B cell (primary cell): ENCODE measurements around the gene MMAB. TPM values are rescaled to one million over a fixed set of nuclear protein-coding genes. Genes with fewer than 3 reads are reported as not detected.
A peak's percentile ranks its signal among the peaks of the same experiment; 100 is the strongest.

Source experiments
- ATAC-seq: fragments of 200-7000 bp; cut with Tn5 transposase; one replicate; pipeline ENCODE4 v1.10.0; 2021; ENCODE audit warnings: low read depth, mild to moderate bottlenecking, moderate number of reproducible peaks, moderate library complexity
- CTCF ChIA-PET: fragments of 350-600 bp; sonication (Branson Sonifier 250); formaldehyde crosslinking; loops from one replicate; lab custom pipeline; 2021; ENCODE audit warnings: antibody characterized with exemption, inconsistent platforms; lab: Charles Lee
- POLR2A ChIA-PET: fragments of 350-600 bp; sonication (Branson Sonifier 250); formaldehyde crosslinking; loops from one replicate; lab custom pipeline; 2021; ENCODE audit warnings: antibody characterized with exemption; lab: Charles Lee
- DNase-seq: peaks from one replicate; pipeline ENCODE4 v3.0.0; 2013
- H2AFZ ChIP-seq: 2 replicates; pipeline ENCODE4 v1.6.1; 2012; ENCODE audit warnings: mild to moderate bottlenecking, low read depth, low read length; ENCODE audit not compliant: insufficient read depth, poor library complexity, severe bottlenecking
- H3K27ac ChIP-seq, 2 donors: 1 replicate in 1 of 2; 2 replicates in 1 of 2; pipeline ENCODE4 v1.5.1; 2012 to 2013; ENCODE audit warnings: low read length in 2 of 2, mild to moderate bottlenecking in 2 of 2, moderate library complexity in 1 of 2
- H3K27me3 ChIP-seq, 4 experiments: fragments of 200-600 bp in 1 of 4; sonication (generic) in 1 of 4; replicated peaks in 1 of 4; 1 replicate in 2 of 4; 2 replicates in 2 of 4; pipeline versions ENCODE4 v1.6.1 to v1.7.0; 2013 to 2016; ENCODE audit warnings: low read length in 3 of 4, mild to moderate bottlenecking in 2 of 4, mixed read lengths in 1 of 4, moderate library complexity in 1 of 4; ENCODE audit not compliant: insufficient read depth in 4 of 4, control insufficient read depth in 3 of 4; ENCODE audit errors: control extremely low read depth in 1 of 4
- H3K36me3 ChIP-seq, 2 experiments: replicated peaks in 1 of 2; 1 replicate in 1 of 2; 2 replicates in 1 of 2; pipeline versions ENCODE4 v1.6.1 to v1.7.1; 2013; ENCODE audit warnings: low read length in 1 of 2; ENCODE audit not compliant: insufficient read depth in 2 of 2, control insufficient read depth in 1 of 2; ENCODE audit errors: control extremely low read depth in 1 of 2, extremely low read depth in 1 of 2
- H3K4me1 ChIP-seq, 2 donors: fragments of 200-600 bp in 1 of 2; sonication (generic) in 1 of 2; 1 replicate in 1 of 2; 2 replicates in 1 of 2; pipeline versions ENCODE4 v1.5.1 to v1.6.1; 2013 to 2017; ENCODE audit warnings: low read length in 2 of 2; ENCODE audit not compliant: control insufficient read depth in 2 of 2, insufficient read depth in 2 of 2
- H3K4me2 ChIP-seq: replicated peaks from 2 replicates; pipeline ENCODE3; 2012; ENCODE audit warnings: mild to moderate bottlenecking, low read depth, low read length; ENCODE audit not compliant: poor library complexity, severe bottlenecking
- H3K4me3 ChIP-seq, 5 experiments: fragments of 200-600 bp in 1 of 5; sonication (generic) in 1 of 5; 1 replicate in 3 of 5; 2 replicates in 2 of 5; pipeline versions ENCODE4 v1.5.1 to v1.7.0; 2011 to 2016; ENCODE audit warnings: low read length in 4 of 5, mild to moderate bottlenecking in 4 of 5, low read depth in 2 of 5, control low read depth in 1 of 5, moderate library complexity in 1 of 5; ENCODE audit not compliant: insufficient read depth in 1 of 5; ENCODE audit errors: control extremely low read depth in 1 of 5, extremely low read depth in 1 of 5
- H3K79me2 ChIP-seq: fragments of 200-600 bp; sonication (generic); one replicate; pipeline ENCODE4 v1.6.0; 2016; ENCODE audit warnings: low read length; ENCODE audit not compliant: control insufficient read depth, insufficient read depth
- H3K9ac ChIP-seq: fragments of 200-600 bp; sonication (generic); 2 replicates; pipeline ENCODE4 v1.6.1; 2017; ENCODE audit warnings: mild to moderate bottlenecking, low read length, moderate library complexity
- H3K9me3 ChIP-seq, 3 donors: one replicate each; pipeline versions ENCODE4 v1.6.1 to v1.7.1; 2013; ENCODE audit warnings: low read length in 2 of 3; ENCODE audit not compliant: control insufficient read depth in 2 of 3, insufficient read depth in 1 of 3; ENCODE audit errors: control extremely low read depth in 1 of 3
- H4K20me1 ChIP-seq: 2 replicates; pipeline ENCODE4 v1.6.0; 2012; ENCODE audit warnings: mild to moderate bottlenecking, low read length; ENCODE audit not compliant: insufficient read depth, control insufficient read depth, poor library complexity, severe bottlenecking
- H3K27ac Mint-ChIP-seq: one replicate; pipeline ENCODE4 v1.8.0; 2021; ENCODE audit warnings: mixed read lengths
- H3K27me3 Mint-ChIP-seq: one replicate; pipeline ENCODE4 v1.8.0; 2021; ENCODE audit warnings: mixed read lengths
- H3K4me1 Mint-ChIP-seq: one replicate; pipeline ENCODE4 v1.8.0; 2021; ENCODE audit warnings: mixed read lengths
- H3K4me3 Mint-ChIP-seq: one replicate; pipeline ENCODE4 v1.8.0; 2021; ENCODE audit warnings: mixed read lengths
- H3K9me3 Mint-ChIP-seq: one replicate; pipeline ENCODE4 v1.8.0; 2022; ENCODE audit warnings: mixed read lengths; ENCODE audit not compliant: insufficient read depth
- CTCF ChIP-seq: fragments of 200-600 bp; IDR thresholded peaks from one replicate; pipeline ENCODE4 v1.8.0; 2022; ENCODE audit warnings: antibody characterized with exemption, mild to moderate bottlenecking
- EZH2 ChIP-seq: IDR thresholded peaks from 2 replicates; pipeline ENCODE4 v1.6.1; 2012; ENCODE audit warnings: borderline replicate concordance, low read depth, mild to moderate bottlenecking, moderate library complexity, low read length; ENCODE audit not compliant: insufficient read depth, poor library complexity, severe bottlenecking
- whole genome bisulfite sequencing: methylation state at CpG from one replicate; pipeline ENCODE4 v1.1.5; 2013; ENCODE audit warnings: missing lambda C conversion rate; ENCODE audit not compliant: insufficient coverage; 5-methylcytosine and 5-hydroxymethylcytosine counted together
- intact Hi-C: fragments of 100-400 bp; cut with micrococcal nuclease; formaldehyde crosslinking; loops from one replicate; pipeline ENCODE4 v1.10.0; 2022
- polyA plus RNA-seq: library from polyadenylated mRNA; depleted of rRNA; stranded (reverse); fragments of >200 nt; gene quantifications from 2 replicates; pipeline ENCODE4 v1.2.3, GENCODE V29; 2012
- total RNA-seq, 2 donors: library from RNA; stranded (reverse); fragments of 120-200 nt in 1 of 2; gene quantifications; 1 replicate in 1 of 2; 2 replicates in 1 of 2; pipeline versions ENCODE4 v1.2.3 to v1.2.4, GENCODE V29; 2013 to 2022

Gene MMAB
- total and polyA plus RNA-seq, 2 donors (not counting 1 experiment from before 2014, with no cell fraction given), result 15.0 to 20.5 TPM

- no peak overlapping the region for H3K4me2 ChIP-seq
- TF ChIP-seq EZH2 (no peak), CTCF (no peak)
- intact Hi-C loops, result no loop called here
Observed at GRCh38 chr12:109519787-109520186, 53.5 kb downstream of the MMAB start.

GRCh38 chr12:109518820-109519665, 54.3 kb downstream of the MMAB start:
- ATAC-seq, result peak; percentile 41
- H3K27ac Mint-ChIP-seq, result no peak overlapping the region
- H3K4me3 Mint-ChIP-seq, result no peak overlapping the region
- H3K4me1 Mint-ChIP-seq, result no peaks in the 10 kb centered on the region
- no peaks in the 10 kb centered on the region for H3K27me3 Mint-ChIP-seq
- ChIA-PET POLR2A (no interaction called here), CTCF (interaction anchor here (0.6 to 6.8 kb wide), 8 partner anchors 10 to 255 kb away, joined by 3 to 66 read pairs (median 4); no protein-coding TSS in a partner anchor)
- Histone ChIP-seq H3K79me2 (no peaks in the 10 kb centered on the region), H2AFZ (no peak overlapping the region), H3K27me3 (no peaks in the 10 kb centered on the region), H3K4me2 (no peak overlapping the region), H4K20me1 (no peaks in the 10 kb centered on the region), H3K27ac (no peak overlapping the region), H3K9ac (no peak overlapping the region), H3K36me3 (peaks cover 5 to 75% of the 10 kb centered on the region in 2 experiments), H3K4me1 (no peaks in the 10 kb centered on the region), H3K4me3 (no peak overlapping the region), H3K9me3 (no peaks in the 10 kb centered on the region)
- WGBS, result 67% methylated on average over 6 of the region's 11 CpGs
- DNase-seq, result peak; percentile 55
- intact Hi-C loops, result loop anchor here (1.0 kb wide), 1 partner anchor 361 kb away; the partner anchor contains the start of gene GLTP
- no peaks in the 10 kb centered on the region for H3K9me3 Mint-ChIP-seq
- TF ChIP-seq EZH2 (no peak), CTCF (peak; percentile 82)

More at GRCh38 chr12:109519787-109520186, 53.5 kb downstream of the MMAB start:
- CTCF ChIA-PET, result interaction anchor here (1.3 to 6.8 kb wide), 2 partner anchors 12 to 254 kb away, joined by 4 to 66 read pairs; no protein-coding TSS in a partner anchor
- Mint-ChIP-seq H3K9me3 (no peaks in the 10 kb centered on the region), H3K27me3 (no peaks in the 10 kb centered on the region), H3K4me3 (no peak overlapping the region), H3K4me1 (no peaks in the 10 kb centered on the region), H3K27ac (no peak overlapping the region)
- Histone ChIP-seq H3K36me3 (peaks cover 5 to 76% of the 10 kb centered on the region in 2 experiments), H3K9me3 (no peaks in the 10 kb centered on the region), H3K4me1 (no peaks in the 10 kb centered on the region), H3K27ac (no peak overlapping the region), H3K9ac (no peak overlapping the region), H2AFZ (no peak overlapping the region), H3K79me2 (no peaks in the 10 kb centered on the region), H3K4me3 (no peak overlapping the region), H3K27me3 (no peaks in the 10 kb centered on the region), H4K20me1 (no peaks in the 10 kb centered on the region)
- POLR2A ChIA-PET, result no interaction called here
- WGBS, result 100% methylated on average over 1 of the region's 6 CpGs
- DNase-seq (no peak), ATAC-seq (no peak)
